ENCODE measurements around the gene SLC36A3. TPM values are rescaled to one million over a fixed set of nuclear protein-coding genes. Genes with fewer than 3 reads are reported as not detected.

The SLC36A3 gene
- total and polyA plus RNA-seq, 4 donors, result not detected

DNA sequence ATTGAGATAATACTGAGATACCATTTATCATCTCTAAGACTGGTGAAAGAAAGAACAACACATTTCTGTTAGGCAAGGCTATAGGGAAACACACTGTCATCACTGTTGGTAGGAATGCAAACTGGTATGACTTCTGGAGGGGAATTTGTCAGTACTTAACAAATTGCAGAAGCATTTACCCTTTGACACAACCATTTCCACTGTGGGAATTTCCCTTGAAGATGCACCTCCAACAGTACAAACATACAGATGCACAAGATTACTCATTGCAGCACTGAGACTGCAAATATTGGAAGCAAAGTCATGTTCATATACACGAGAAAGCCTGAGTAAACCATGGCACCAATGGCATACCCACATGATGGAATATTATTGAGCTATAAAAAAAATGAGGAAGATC, 33.0 kb downstream of the SLC36A3 start:
- Histone ChIP-seq H3K4me3 (no peak overlapping the region), H3K27me3 (ENCODE audit: control insufficient read depth in 3 of 3, insufficient read depth in 3 of 3, low read length in 2 of 3) (no peaks in the 10 kb centered on the region), H3K9ac (ENCODE audit: insufficient read depth in 1 of 2, low read length in 2 of 2) (no peak overlapping the region), H3K27ac (ENCODE audit: low read depth in 1 of 2, low read length in 1 of 2) (no peak overlapping the region), H3K4me1 (ENCODE audit: control insufficient read depth in 5 of 5, insufficient read depth in 5 of 5, low read length in 5 of 5) (no peaks in the 10 kb centered on the region), H3K36me3 (ENCODE audit: control insufficient read depth in 4 of 4, insufficient read depth in 4 of 4, low read length in 4 of 4) (peaks cover 6 to 19% (median 12%) of the 10 kb centered on the region in 4 donors), H3K9me3 (ENCODE audit: control insufficient read depth in 4 of 4, insufficient read depth in 3 of 4, low read length in 3 of 4) (no peaks in the 10 kb centered on the region)
- WGBS, 2 donors, result 62 to 72% methylated on average over 1 of the region's 1 CpG
- ATAC-seq (ENCODE audit: insufficient read depth, low FRiP score) (no peak), DNase-seq (no peak)
- TF ChIP-seq, protein P1, sequence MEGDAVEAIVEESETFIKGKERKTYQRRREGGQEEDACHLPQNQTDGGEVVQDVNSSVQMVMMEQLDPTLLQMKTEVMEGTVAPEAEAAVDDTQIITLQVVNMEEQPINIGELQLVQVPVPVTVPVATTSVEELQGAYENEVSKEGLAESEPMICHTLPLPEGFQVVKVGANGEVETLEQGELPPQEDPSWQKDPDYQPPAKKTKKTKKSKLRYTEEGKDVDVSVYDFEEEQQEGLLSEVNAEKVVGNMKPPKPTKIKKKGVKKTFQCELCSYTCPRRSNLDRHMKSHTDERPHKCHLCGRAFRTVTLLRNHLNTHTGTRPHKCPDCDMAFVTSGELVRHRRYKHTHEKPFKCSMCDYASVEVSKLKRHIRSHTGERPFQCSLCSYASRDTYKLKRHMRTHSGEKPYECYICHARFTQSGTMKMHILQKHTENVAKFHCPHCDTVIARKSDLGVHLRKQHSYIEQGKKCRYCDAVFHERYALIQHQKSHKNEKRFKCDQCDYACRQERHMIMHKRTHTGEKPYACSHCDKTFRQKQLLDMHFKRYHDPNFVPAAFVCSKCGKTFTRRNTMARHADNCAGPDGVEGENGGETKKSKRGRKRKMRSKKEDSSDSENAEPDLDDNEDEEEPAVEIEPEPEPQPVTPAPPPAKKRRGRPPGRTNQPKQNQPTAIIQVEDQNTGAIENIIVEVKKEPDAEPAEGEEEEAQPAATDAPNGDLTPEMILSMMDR (IDR thresholded peaks at IDR 0.05; ENCODE audit: control extremely low read depth, extremely low read depth), result no peak

DNA sequence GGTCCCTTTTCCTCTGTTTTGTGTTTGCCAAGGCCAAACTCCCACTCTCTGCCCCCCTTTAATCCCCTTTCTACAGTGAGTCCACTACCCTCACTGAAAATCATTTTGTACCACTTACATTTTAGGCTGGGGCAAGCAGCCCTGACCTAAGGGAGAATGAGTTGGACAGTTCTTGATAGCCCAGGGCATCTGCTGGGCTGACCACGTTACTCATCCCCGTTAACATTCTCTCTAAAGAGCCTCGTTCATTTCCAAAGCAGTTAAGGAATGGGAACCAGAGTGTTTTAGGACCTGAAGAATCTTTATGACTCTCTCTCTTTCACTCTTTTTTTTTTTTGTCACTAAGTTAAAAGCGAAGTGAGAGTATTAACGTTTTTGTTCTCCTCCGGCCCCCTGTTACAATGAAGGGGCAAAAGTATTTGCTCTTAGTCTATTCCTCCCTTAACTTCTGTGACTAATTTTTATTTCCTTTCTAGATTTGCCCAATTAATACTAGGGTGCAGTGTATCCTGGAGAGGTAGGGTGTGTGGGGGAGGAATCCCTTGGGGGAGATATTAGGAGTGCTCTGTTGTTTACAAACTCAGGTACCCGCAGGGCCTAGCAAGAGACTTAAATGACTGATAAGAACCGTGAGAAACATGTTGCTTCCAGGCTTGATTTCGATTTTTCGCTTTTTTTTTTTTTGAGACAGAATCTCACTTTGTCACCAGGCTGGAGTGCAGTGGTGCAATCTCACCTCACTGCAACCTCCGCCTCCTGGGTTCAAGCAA, 35.9 kb downstream of the SLC36A3 start:
- ATAC-seq (ENCODE audit: insufficient read depth, low FRiP score), result no peak

DNA sequence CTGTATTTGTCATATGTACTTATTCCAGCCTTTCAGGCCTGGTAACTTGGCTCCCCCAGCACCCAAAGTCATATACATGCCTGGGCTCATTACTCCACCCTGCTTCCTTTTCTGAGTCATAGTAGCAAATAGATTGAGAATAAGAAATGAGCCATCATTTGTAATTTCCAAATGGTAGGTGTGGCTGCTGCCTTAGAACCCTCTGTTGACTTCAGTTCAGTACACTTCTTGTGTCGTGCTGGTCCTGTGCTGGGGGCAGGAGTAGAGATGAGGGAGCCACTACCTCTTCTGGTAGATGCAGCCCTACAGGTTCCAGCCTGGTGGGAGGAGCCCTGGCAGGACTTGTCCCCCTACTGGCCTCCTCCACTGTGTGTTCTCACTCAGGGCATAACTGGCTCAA, 39.5 kb downstream of the SLC36A3 start:
- WGBS, 2 donors, result 56 to 62% methylated on average over 1 of the region's 1 CpG
- Histone ChIP-seq H3K4me1 (ENCODE audit: control insufficient read depth in 5 of 5, insufficient read depth in 5 of 5, low read length in 5 of 5) (peaks cover 0 to 6% (median 0%) of the 10 kb centered on the region in 5 donors), H3K4me3 (no peak overlapping the region), H3K9ac (ENCODE audit: insufficient read depth in 1 of 2, low read length in 2 of 2) (no peak overlapping the region), H3K36me3 (ENCODE audit: control insufficient read depth in 4 of 4, insufficient read depth in 4 of 4, low read length in 4 of 4) (peaks cover 2 to 25% (median 10%) of the 10 kb centered on the region in 4 donors), H3K27ac (ENCODE audit: low read depth in 1 of 2, low read length in 1 of 2) (no peak overlapping the region), H3K9me3 (ENCODE audit: control insufficient read depth in 4 of 4, insufficient read depth in 3 of 4, low read length in 3 of 4) (no peaks in the 10 kb centered on the region), H3K27me3 (ENCODE audit: control insufficient read depth in 3 of 3, insufficient read depth in 3 of 3, low read length in 2 of 3) (no peaks in the 10 kb centered on the region)
- ATAC-seq (ENCODE audit: insufficient read depth, low FRiP score), result peak; percentile 31
- TF ChIP-seq, protein P1 (IDR thresholded peaks at IDR 0.05; ENCODE audit: control extremely low read depth, extremely low read depth), result no peak
- no peak for DNase-seq

More for the DNA sequence above, 35.9 kb downstream of the SLC36A3 start:
- Histone ChIP-seq H3K4me3 (no peak overlapping the region), H3K27ac (ENCODE audit: low read depth in 1 of 2, low read length in 1 of 2) (no peak overlapping the region), H3K36me3 (ENCODE audit: control insufficient read depth in 4 of 4, insufficient read depth in 4 of 4, low read length in 4 of 4) (peaks cover 6 to 21% (median 12%) of the 10 kb centered on the region in 4 donors), H3K9ac (ENCODE audit: insufficient read depth in 1 of 2, low read length in 2 of 2) (no peak overlapping the region), H3K9me3 (ENCODE audit: control insufficient read depth in 4 of 4, insufficient read depth in 3 of 4, low read length in 3 of 4) (no peaks in the 10 kb centered on the region), H3K4me1 (ENCODE audit: control insufficient read depth in 5 of 5, insufficient read depth in 5 of 5, low read length in 5 of 5) (peaks cover 0 to 6% (median 0%) of the 10 kb centered on the region in 5 donors), H3K27me3 (ENCODE audit: control insufficient read depth in 3 of 3, insufficient read depth in 3 of 3, low read length in 2 of 3) (no peaks in the 10 kb centered on the region)
- no peak for DNase-seq
- TF ChIP-seq, protein P1 (IDR thresholded peaks at IDR 0.05; ENCODE audit: control extremely low read depth, extremely low read depth), result no peak
- 93 to 96% methylated on average over 11 of the region's 11 CpGs for WGBS, 2 donors
